Amniotic epithelial cell (primary cell): Measurements from ENCODE around the gene CFAP46.
"Not testable (repeated sequence)": the region's sequence is repeated elsewhere in the genome, so short reads cannot be mapped to it uniquely, and the experiment has no call there.

Experiments
- DNase-seq: peaks from one replicate; pipeline ENCODE4 v3.0.0-alpha.2; 2010; ENCODE audit warnings: low read depth

CFAP46 gene

GRCh38 chr10:132979491-132980425 lies 37.4 kb upstream of the CFAP46 start:
- DNase-seq, result no peak

GRCh38 chr10:132978542-132978941 lies 36.2 kb upstream of the CFAP46 start:
- no peak for DNase-seq

GRCh38 chr10:132977807-132978206 lies 35.4 kb upstream of the CFAP46 start:
- no peak for DNase-seq

GRCh38 chr10:132977076-132977475 lies 34.7 kb upstream of the CFAP46 start:
- no peak for DNase-seq

GRCh38 chr10:132975831-132976682 lies 33.7 kb upstream of the CFAP46 start:
- DNase-seq, result no peak

- DNase-seq, result no peak
Measured at GRCh38 chr10:132974886-132975830, 32.8 kb upstream of the CFAP46 start.

- no peak for DNase-seq
Measured at GRCh38 chr10:132974249-132974796, 32.0 kb upstream of the CFAP46 start.

GRCh38 chr10:132973903-132974241 lies 31.5 kb upstream of the CFAP46 start:
- DNase-seq, result no peak

- DNase-seq, result no peak
Measured at GRCh38 chr10:132972986-132973902, 30.9 kb upstream of the CFAP46 start.

- no peak for DNase-seq
Measured at GRCh38 chr10:132972149-132972985, 30.0 kb upstream of the CFAP46 start.

GRCh38 chr10:132971448-132972148 lies 29.2 kb upstream of the CFAP46 start:
- DNase-seq, result no peak

- DNase-seq, result no peak
Measured at GRCh38 chr10:132970641-132971438, 28.5 kb upstream of the CFAP46 start.

- DNase-seq, result no peak
Measured at GRCh38 chr10:132967540-132967939, 25.2 kb upstream of the CFAP46 start.

- no peak for DNase-seq
Measured at GRCh38 chr10:132965411-132966057, 23.2 kb upstream of the CFAP46 start.

GRCh38 chr10:132964707-132965410 lies 22.5 kb upstream of the CFAP46 start:
- not testable (repeated sequence) for DNase-seq

GRCh38 chr10:132964231-132964630 lies 21.9 kb upstream of the CFAP46 start:
- DNase-seq, result no peak

- no peak for DNase-seq
Measured at GRCh38 chr10:132963430-132963960, 21.1 kb upstream of the CFAP46 start.
